Caki2 (cell line): ENCODE measurements around the gene STK32B. TPM values are rescaled to one million over a fixed set of nuclear protein-coding genes. Genes with fewer than 3 reads are reported as not detected.

ENCODE experiments used
- DNase-seq: peaks from one replicate; pipeline ENCODE4 v3.0.0-alpha.2; 2015; ENCODE audit warnings: low read depth
- in situ Hi-C: cut with HindIII; loops from 2 replicates; pipeline ENCODE4 v1.10.0; 2016; ENCODE audit warnings: low sequenced_read_pairs, low pct_unique_long_range_greater_than_20kb, mixed read lengths
- total RNA-seq: library from RNA; depleted of rRNA; stranded (reverse); fragments of >200 nt; shearing (Covaris generic); gene quantifications from 2 replicates; pipeline ENCODE4 v1.2.3, GENCODE V29; 2014; ENCODE audit warnings: low replicate concordance; rRNA removed

Gene STK32B
- total RNA-seq, 1 experiment from 2014 or later: 5.3 TPM

- in situ Hi-C loops: no loop called here
- DNase-seq: no peak
These were observed 476.8 kb downstream of the STK32B start for GRCh38 chr4:5528031-5528436.

- no peak for DNase-seq
- in situ Hi-C loops: no loop called here
These were observed 480.8 kb downstream of the STK32B start for GRCh38 chr4:5532100-5532499.

- in situ Hi-C loops: no loop called here
- DNase-seq: no peak
These were observed 488.3 kb downstream of the STK32B start for GRCh38 chr4:5539584-5539983.

GRCh38 chr4:5541169-5541568 lies 489.9 kb downstream of the STK32B start:
- in situ Hi-C loops: no loop called here
- no peak for DNase-seq

GRCh38 chr4:5543681-5544080 lies 492.4 kb downstream of the STK32B start:
- in situ Hi-C loops: no loop called here
- no peak for DNase-seq

- in situ Hi-C loops: no loop called here
These were observed 493.5 kb downstream of the STK32B start for GRCh38 chr4:5544762-5545161.

GRCh38 chr4:5545271-5545670 lies 494.0 kb downstream of the STK32B start:
- in situ Hi-C loops: no loop called here
- DNase-seq: no peak

More at GRCh38 chr4:5544762-5545161, 493.5 kb downstream of the STK32B start:
- DNase-seq: no peak

- no peak for DNase-seq
- in situ Hi-C loops: no loop called here
These were observed 496.5 kb downstream of the STK32B start for GRCh38 chr4:5547651-5548249.

Other genes with a start within 250 kb of the STK32B start
- 2.6 and 9.0 TPM in 2 replicates for gene MSX1, start 191.8 kb upstream of the STK32B start, total RNA-seq
- not detected in 2 replicates for gene CYTL1, start 32.0 kb upstream of the STK32B start, total RNA-seq